Right lobe of liver (tissue), 6 donors: Measurements from ENCODE around the gene NDUFA6. TPM values are rescaled to one million over a fixed set of nuclear protein-coding genes. Genes with fewer than 3 reads are reported as not detected.

Source experiments
- ATAC-seq, 4 donors: fragments of 200-7000 bp; cut with Tn5 transposase; one replicate each; pipeline ENCODE4 v1.9.1; 2020; ENCODE audit warnings: mild to moderate bottlenecking in 4 of 4, moderate library complexity in 4 of 4
- DNase-seq, 3 donors: peaks; one replicate each; pipeline ENCODE4 v3.0.0-alpha.2; 2020
- H3K27ac ChIP-seq, 3 donors: fragments of 200-600 bp; one replicate each; pipeline ENCODE4 v1.8.0; 2022
- H3K27me3 ChIP-seq, 2 donors: fragments of 200-600 bp; one replicate each; pipeline ENCODE4 v1.8.0; 2022
- H3K36me3 ChIP-seq, 4 donors: fragments of 200-600 bp; sonication (generic) in 1 of 4; one replicate each; pipeline versions ENCODE4 v1.5.1 to v1.8.0; 2017 to 2022; ENCODE audit warnings: control low read depth in 1 of 4
- H3K4me1 ChIP-seq, 4 donors: fragments of 200-600 bp; sonication (generic) in 1 of 4; one replicate each; pipeline versions ENCODE4 v1.5.1 to v1.8.0; 2017 to 2022; ENCODE audit warnings: control low read depth in 1 of 4
- H3K4me3 ChIP-seq, 3 donors: fragments of 200-600 bp; one replicate each; pipeline ENCODE4 v1.8.0; 2022
- H3K9me3 ChIP-seq, 4 donors: fragments of 200-600 bp; sonication (generic) in 1 of 4; one replicate each; pipeline versions ENCODE4 v1.5.1 to v1.8.0; 2017 to 2022; ENCODE audit warnings: control low read depth in 1 of 4
- POLR2A ChIP-seq: fragments of 450-650 bp; IDR thresholded peaks from one replicate; pipeline ENCODE4 v1.6.1; 2017; ENCODE audit warnings: antibody characterized with exemption, mild to moderate bottlenecking
- WGBS: methylation state at CpG from one replicate; pipeline ENCODE4 v1.1.6; 2018; ENCODE audit warnings: low coverage, low lambda C conversion rate; ENCODE audit not compliant: insufficient coverage; ENCODE audit errors: missing lambda C conversion rate; 5-methylcytosine and 5-hydroxymethylcytosine counted together
- intact Hi-C, 2 donors: fragments of 100-400 bp; cut with DNase I; formaldehyde crosslinking; loops; one replicate each; pipeline versions ENCODE4 v1.11.2 to v1.14.1; 2022
- total RNA-seq, 6 experiments: library from RNA; depleted of rRNA in 2 of 6; stranded (reverse); fragments of >200 nt in 2 of 6; fragmentation: NEBNext Ultra II Directional in 3 of 6; extraction: Animal tissue kit (Norgen Biotek cat#: 25700) in 3 of 6; gene quantifications; one replicate each; pipeline versions ENCODE4 v1.1.0 to v1.2.4, GENCODE V29; 2016 to 2023
- TF ChIP-seq, protein P1 (sequence below), 4 donors: fragments of 200-600 bp in 3 of 4; fragments of 450-650 bp in 1 of 4; IDR thresholded peaks; one replicate each; pipeline versions ENCODE4 v1.5.1 to v1.8.0; 2016 to 2022; ENCODE audit warnings: antibody characterized with exemption in 4 of 4, mild to moderate bottlenecking in 2 of 4
- donor health status: DM: no; HTN: yes; CAD: no.
- donor health status: DM: no; HTN: no; CAD: no.
- donor health status: DM: no; HTN: no; CAD: no.
- donor health status: DM: no; HTN: yes; CAD: no.
- donor health status: DM: no; HTN: yes; CAD: no.

Gene NDUFA6
- total RNA-seq, 6 experiments from 2014 or later, result 34.9 to 67.5 (median 51.6) TPM

DNA sequence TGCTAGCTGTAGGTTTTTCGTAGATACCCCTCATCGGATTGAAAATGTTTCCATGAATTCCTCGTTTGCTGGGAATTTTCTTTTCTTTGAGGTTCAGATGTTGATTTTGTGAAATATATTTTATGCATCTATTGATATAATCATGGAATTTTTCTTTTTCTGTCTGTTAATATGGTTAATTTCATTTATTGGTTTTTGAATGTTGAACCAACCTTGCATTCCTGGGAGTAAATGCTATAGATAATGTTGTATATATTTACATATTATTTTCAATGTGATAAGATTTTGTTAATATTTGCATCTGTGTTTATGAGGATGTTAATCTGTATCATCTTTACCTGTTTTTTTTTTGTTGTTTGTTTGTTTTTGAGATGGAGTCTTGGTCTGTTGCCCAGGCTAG lies 10.6 kb upstream of the NDUFA6 start:
- no peak for ATAC-seq
- H3K27me3 ChIP-seq, result no peaks in the 10 kb centered on the region
- H3K4me1 ChIP-seq, result no peaks in the 10 kb centered on the region
- DNase-seq, result no peak
- H3K9me3 ChIP-seq, result peaks cover 0 to 14% (median 2%) of the 10 kb centered on the region in 4 donors
- H3K4me3 ChIP-seq, result no peak overlapping the region
- H3K27ac ChIP-seq, result no peak overlapping the region
- no peak for TF ChIP-seq POLR2A
- TF ChIP-seq, protein P1, sequence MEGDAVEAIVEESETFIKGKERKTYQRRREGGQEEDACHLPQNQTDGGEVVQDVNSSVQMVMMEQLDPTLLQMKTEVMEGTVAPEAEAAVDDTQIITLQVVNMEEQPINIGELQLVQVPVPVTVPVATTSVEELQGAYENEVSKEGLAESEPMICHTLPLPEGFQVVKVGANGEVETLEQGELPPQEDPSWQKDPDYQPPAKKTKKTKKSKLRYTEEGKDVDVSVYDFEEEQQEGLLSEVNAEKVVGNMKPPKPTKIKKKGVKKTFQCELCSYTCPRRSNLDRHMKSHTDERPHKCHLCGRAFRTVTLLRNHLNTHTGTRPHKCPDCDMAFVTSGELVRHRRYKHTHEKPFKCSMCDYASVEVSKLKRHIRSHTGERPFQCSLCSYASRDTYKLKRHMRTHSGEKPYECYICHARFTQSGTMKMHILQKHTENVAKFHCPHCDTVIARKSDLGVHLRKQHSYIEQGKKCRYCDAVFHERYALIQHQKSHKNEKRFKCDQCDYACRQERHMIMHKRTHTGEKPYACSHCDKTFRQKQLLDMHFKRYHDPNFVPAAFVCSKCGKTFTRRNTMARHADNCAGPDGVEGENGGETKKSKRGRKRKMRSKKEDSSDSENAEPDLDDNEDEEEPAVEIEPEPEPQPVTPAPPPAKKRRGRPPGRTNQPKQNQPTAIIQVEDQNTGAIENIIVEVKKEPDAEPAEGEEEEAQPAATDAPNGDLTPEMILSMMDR (IDR thresholded peaks at IDR 0.05), result no peak
- WGBS, result 95% methylated on average over 3 of the region's 3 CpGs
- intact Hi-C loops, result no loop called here
- H3K36me3 ChIP-seq, result no peaks in the 10 kb centered on the region

DNA sequence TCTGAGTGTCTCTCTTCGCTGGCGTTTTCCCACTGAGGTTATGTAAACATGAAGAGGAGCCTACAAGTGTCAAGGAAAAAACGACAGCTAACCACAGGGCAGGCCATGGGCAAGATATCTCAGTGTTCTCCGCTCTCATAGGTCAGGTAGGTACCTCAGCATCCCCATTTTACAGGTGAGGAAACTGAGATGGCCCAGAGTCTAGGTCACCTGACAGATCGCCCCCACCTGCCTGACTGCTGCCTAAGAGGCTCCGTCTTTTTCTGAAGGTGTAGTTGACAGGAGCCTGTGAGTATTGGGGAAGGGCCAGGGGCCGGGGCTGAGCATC lies 847 bp upstream of the NDUFA6 start:
- H3K27me3 ChIP-seq, result no peaks in the 10 kb centered on the region
- no peaks in the 10 kb centered on the region for H3K9me3 ChIP-seq
- intact Hi-C loops, result no loop called here
- no peak for DNase-seq
- peak overlapping the region; percentile 64 to 99 (median 80) for H3K27ac ChIP-seq
- WGBS, result 18% methylated on average over 7 of the region's 7 CpGs
- peak in 3 of 4 donors; percentile 2 for ATAC-seq
- peaks cover 0 to 13% (median 2%) of the 10 kb centered on the region in 4 donors for H3K4me1 ChIP-seq
- peaks cover 0 to 6% (median under 1%) of the 10 kb centered on the region in 4 donors for H3K36me3 ChIP-seq
- H3K4me3 ChIP-seq, result peak overlapping the region; percentile 62 to 95 (median 77)
- TF ChIP-seq, protein P1 (IDR thresholded peaks at IDR 0.05), result no peak
- no peak for TF ChIP-seq POLR2A

DNA sequence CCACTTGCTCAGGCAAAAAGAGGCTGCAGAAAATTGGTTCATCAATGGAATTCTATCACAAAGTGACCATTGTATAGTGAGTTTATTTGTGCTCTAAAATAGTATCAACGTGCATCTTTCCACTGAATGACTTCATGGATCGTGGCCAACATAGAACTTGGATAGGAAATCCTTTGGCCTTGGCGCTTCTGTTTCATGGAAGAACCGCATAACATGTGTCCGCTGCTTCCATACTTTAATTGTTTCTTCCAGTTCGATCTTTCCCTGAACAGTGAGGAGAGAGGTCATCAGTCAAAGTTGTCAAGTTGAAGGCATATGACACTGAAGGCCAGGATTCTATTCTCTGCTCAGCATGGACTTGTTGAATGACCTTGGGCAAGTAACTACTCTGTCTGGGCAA lies 4.5 kb downstream of the NDUFA6 start:
- intact Hi-C loops, result no loop called here
- TF ChIP-seq, protein P1 (IDR thresholded peaks at IDR 0.05), result no peak
- TF ChIP-seq POLR2A, result no peak
- Histone ChIP-seq H3K36me3 (peaks cover 0 to 37% (median 16%) of the 10 kb centered on the region in 4 donors), H3K27ac (no peak overlapping the region), H3K9me3 (no peaks in the 10 kb centered on the region), H3K4me3 (no peak overlapping the region), H3K4me1 (peaks cover 0 to 11% (median 2%) of the 10 kb centered on the region in 4 donors), H3K27me3 (no peaks in the 10 kb centered on the region)
- WGBS, result 69% methylated on average over 6 of the region's 6 CpGs
- no peak for DNase-seq
- ATAC-seq, result no peak

DNA sequence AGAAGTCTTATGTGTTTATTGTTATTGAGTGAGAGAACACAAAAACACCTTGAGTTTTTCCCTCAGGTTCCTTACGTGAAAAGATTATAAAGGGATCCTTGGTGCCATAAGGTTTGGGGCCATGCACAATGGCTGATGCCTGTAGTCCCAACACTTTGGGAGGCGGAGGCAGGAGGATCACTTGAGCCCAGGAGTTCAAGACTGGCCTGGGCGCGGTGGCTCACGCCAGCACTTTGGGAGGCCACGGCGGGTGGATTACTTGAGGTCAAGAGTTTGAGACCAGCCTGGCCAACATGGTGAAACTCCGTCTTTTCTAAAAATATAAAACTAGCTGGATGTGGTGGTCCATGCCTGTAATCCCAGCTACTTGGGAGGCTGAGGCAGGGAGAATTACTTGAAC lies 5.7 kb downstream of the NDUFA6 start:
- TF ChIP-seq, protein P1 (IDR thresholded peaks at IDR 0.05), result no peak
- TF ChIP-seq POLR2A, result no peak
- WGBS, result 97% methylated on average over 6 of the region's 8 CpGs
- Histone ChIP-seq H3K9me3 (no peaks in the 10 kb centered on the region), H3K27ac (no peak overlapping the region), H3K4me3 (no peak overlapping the region), H3K27me3 (no peaks in the 10 kb centered on the region), H3K36me3 (peaks cover 0 to 37% (median 16%) of the 10 kb centered on the region in 4 donors), H3K4me1 (peaks cover 0 to 16% (median 4%) of the 10 kb centered on the region in 4 donors)
- intact Hi-C loops, result no loop called here
- DNase-seq, result no peak
- ATAC-seq, result no peak

DNA sequence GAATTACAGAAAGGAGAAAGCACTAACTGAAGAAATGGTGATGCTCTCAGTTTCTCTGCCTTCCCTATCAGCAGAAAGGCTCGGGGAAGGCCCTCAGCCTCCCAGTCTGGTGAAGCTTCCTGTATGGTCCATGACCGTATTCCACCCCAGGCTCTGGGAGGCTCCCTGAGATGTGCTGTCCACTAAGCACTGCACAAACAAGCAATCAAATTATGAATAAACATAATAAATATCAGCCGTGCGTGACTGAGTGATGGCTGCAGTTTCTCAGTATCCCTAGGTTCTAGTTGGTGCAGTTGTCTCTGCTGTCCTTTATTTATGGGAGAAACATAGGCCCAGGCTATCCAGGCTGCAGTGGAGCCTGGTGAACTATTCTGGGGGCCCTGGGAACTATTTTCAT lies 7.5 kb downstream of the NDUFA6 start:
- DNase-seq (no peak), ATAC-seq (no peak)
- Histone ChIP-seq H3K27me3 (no peaks in the 10 kb centered on the region), H3K4me1 (peaks cover 0 to 14% (median 6%) of the 10 kb centered on the region in 4 donors), H3K36me3 (peaks cover 0 to 37% (median 16%) of the 10 kb centered on the region in 4 donors), H3K4me3 (no peak overlapping the region), H3K9me3 (no peaks in the 10 kb centered on the region), H3K27ac (no peak overlapping the region)
- 80% methylated on average over 1 of the region's 4 CpGs for WGBS
- intact Hi-C loops, result no loop called here
- TF ChIP-seq, protein P1 (IDR thresholded peaks at IDR 0.05), result no peak
